HEK293 (cell line): Measurements from ENCODE around the gene PGS1.

Experiments used
- KLF16 ChIP-seq: fragments of 450-650 bp; formaldehyde crosslinking; IDR thresholded peaks from 2 replicates; pipeline ENCODE4 v1.5.1; 2017; ENCODE audit warnings: missing biosample characterization, missing genetic modification characterization
- KLF9 ChIP-seq: fragments of 450-650 bp; formaldehyde crosslinking; IDR thresholded peaks from 2 replicates; pipeline ENCODE4 v1.5.1; 2016; ENCODE audit warnings: missing biosample characterization, missing genetic modification characterization, low read depth
- YY1 ChIP-seq: fragments of 450-650 bp; formaldehyde crosslinking; IDR thresholded peaks from 2 replicates; pipeline ENCODE4 v1.5.1; 2018; ENCODE audit warnings: missing biosample characterization, missing genetic modification characterization
- ZFP37 ChIP-seq: fragments of 450-650 bp; formaldehyde crosslinking; IDR thresholded peaks from 2 replicates; pipeline ENCODE4 v1.5.1; 2016; ENCODE audit warnings: missing biosample characterization, missing genetic modification characterization
- ZNF114 ChIP-seq: fragments of 450-650 bp; formaldehyde crosslinking; IDR thresholded peaks from 2 replicates; pipeline ENCODE4 v1.5.0; 2017; ENCODE audit warnings: missing biosample characterization, missing genetic modification characterization
- TF ChIP-seq, protein P1 (sequence below): fragments of 450-650 bp; formaldehyde crosslinking; IDR thresholded peaks from 2 replicates; pipeline ENCODE4 v1.5.1; 2016; ENCODE audit warnings: missing biosample characterization, missing genetic modification characterization
- TF ChIP-seq, protein P2 (sequence below): fragments of 450-650 bp; formaldehyde crosslinking; IDR thresholded peaks from 2 replicates; pipeline ENCODE4 v1.5.1; 2016; ENCODE audit warnings: missing biosample characterization, missing genetic modification characterization
- TF ChIP-seq, protein P3 (sequence below): fragments of 450-650 bp; formaldehyde crosslinking; IDR thresholded peaks from 2 replicates; pipeline ENCODE4 v1.5.1; 2016; ENCODE audit warnings: missing biosample characterization, missing genetic modification characterization

DNA sequence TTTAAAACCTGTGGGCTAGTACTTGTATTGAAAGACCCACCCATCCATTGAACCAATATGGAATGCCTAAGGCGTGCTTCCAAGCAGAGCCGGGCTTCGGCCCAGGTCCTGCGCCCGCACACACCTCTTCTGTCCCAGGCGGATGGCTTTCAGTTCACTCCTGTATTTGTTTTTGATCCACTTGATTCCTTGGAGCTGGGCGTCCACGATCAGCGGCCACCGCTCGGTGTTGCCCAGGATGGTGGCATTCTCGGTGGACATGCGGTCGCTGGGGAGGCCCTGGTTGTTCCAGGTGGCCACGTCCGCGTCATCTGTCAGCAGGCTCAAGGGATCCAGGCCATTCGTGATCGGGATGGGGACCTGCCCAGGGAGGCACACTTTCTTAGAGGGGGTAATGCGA lies 75.9 kb downstream of the PGS1 start:
- TF ChIP-seq, protein P1, sequence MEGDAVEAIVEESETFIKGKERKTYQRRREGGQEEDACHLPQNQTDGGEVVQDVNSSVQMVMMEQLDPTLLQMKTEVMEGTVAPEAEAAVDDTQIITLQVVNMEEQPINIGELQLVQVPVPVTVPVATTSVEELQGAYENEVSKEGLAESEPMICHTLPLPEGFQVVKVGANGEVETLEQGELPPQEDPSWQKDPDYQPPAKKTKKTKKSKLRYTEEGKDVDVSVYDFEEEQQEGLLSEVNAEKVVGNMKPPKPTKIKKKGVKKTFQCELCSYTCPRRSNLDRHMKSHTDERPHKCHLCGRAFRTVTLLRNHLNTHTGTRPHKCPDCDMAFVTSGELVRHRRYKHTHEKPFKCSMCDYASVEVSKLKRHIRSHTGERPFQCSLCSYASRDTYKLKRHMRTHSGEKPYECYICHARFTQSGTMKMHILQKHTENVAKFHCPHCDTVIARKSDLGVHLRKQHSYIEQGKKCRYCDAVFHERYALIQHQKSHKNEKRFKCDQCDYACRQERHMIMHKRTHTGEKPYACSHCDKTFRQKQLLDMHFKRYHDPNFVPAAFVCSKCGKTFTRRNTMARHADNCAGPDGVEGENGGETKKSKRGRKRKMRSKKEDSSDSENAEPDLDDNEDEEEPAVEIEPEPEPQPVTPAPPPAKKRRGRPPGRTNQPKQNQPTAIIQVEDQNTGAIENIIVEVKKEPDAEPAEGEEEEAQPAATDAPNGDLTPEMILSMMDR = no peak
- no peak for TF ChIP-seq ZFP37 (tag by site-specific recombination)
- TF ChIP-seq, protein P2, sequence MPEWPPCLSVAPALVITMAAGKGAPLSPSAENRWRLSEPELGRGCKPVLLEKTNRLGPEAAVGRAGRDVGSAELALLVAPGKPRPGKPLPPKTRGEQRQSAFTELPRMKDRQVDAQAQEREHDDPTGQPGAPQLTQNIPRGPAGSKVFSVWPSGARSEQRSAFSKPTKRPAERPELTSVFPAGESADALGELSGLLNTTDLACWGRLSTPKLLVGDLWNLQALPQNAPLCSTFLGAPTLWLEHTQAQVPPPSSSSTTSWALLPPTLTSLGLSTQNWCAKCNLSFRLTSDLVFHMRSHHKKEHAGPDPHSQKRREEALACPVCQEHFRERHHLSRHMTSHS (tag by site-specific recombination) = no peak
- TF ChIP-seq YY1 (tag by site-specific recombination) = no peak
- no peak for TF ChIP-seq KLF16
- TF ChIP-seq ZNF114 (tag by site-specific recombination) = no peak
- TF ChIP-seq KLF9 (tag by site-specific recombination) = no peak
- TF ChIP-seq, protein P3, sequence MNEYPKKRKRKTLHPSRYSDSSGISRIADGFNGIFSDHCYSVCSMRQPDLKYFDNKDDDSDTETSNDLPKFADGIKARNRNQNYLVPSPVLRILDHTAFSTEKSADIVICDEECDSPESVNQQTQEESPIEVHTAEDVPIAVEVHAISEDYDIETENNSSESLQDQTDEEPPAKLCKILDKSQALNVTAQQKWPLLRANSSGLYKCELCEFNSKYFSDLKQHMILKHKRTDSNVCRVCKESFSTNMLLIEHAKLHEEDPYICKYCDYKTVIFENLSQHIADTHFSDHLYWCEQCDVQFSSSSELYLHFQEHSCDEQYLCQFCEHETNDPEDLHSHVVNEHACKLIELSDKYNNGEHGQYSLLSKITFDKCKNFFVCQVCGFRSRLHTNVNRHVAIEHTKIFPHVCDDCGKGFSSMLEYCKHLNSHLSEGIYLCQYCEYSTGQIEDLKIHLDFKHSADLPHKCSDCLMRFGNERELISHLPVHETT (tag by site-specific recombination) = no peak
